ENCODE measurements around the gene CPLX1.
A peak's percentile ranks its signal among the peaks of the same experiment; 100 is the strongest.
"Not testable (repeated sequence)": the region's sequence is repeated elsewhere in the genome, so short reads cannot be mapped to it uniquely, and the experiment has no call there.

Gene CPLX1

GRCh38 chr4:763922-764321, 62.0 kb downstream of the CPLX1 start:
- no peak for TF ChIP-seq CTBP1 (IDR thresholded peaks at IDR 0.05; ENCODE audit: borderline replicate concordance)
- no peak for DNase-seq (ENCODE audit: extremely low spot score)
- ChIA-PET CTCF (no interaction called here), POLR2A (no interaction called here)

GRCh38 chr4:763191-763810, 62.6 kb downstream of the CPLX1 start:
- TF ChIP-seq SUZ12 (IDR thresholded peaks at IDR 0.05) (no peak), NFRKB (IDR thresholded peaks at IDR 0.05) (no peak), ARNT (IDR thresholded peaks at IDR 0.05) (no peak), HDGF (IDR thresholded peaks at IDR 0.05; ENCODE audit: borderline replicate concordance) (no peak), FOXA1 (IDR thresholded peaks at IDR 0.05) (no peak), TARDBP (IDR thresholded peaks at IDR 0.05) (no peak), CTBP1 (IDR thresholded peaks at IDR 0.05; ENCODE audit: borderline replicate concordance) (no peak), LEF1 (IDR thresholded peaks at IDR 0.05; ENCODE audit: borderline replicate concordance) (no peak), FOXK2 (IDR thresholded peaks at IDR 0.05) (no peak), PKNOX1 (IDR thresholded peaks at IDR 0.05) (no peak), FOXM1 (IDR thresholded peaks at IDR 0.05; ENCODE audit: borderline replicate concordance) (no peak), BHLHE40 (IDR thresholded peaks at IDR 0.05; ENCODE audit: borderline replicate concordance) (no peak), ZNF384 (IDR thresholded peaks at IDR 0.05) (no peak)
- no peak for DNase-seq (ENCODE audit: extremely low spot score)
- ChIA-PET POLR2A (no interaction called here), CTCF (no interaction called here)

- ChIA-PET CTCF (no interaction called here), POLR2A (no interaction called here)
- no peak for TF ChIP-seq TARDBP (IDR thresholded peaks at IDR 0.05)
- no peak for TF ChIP-seq ELF4 (IDR thresholded peaks at IDR 0.05)
- TF ChIP-seq PKNOX1 (IDR thresholded peaks at IDR 0.05): peak; percentile 76
- DNase-seq (ENCODE audit: extremely low spot score): peak; percentile 56
These were observed 63.4 kb downstream of the CPLX1 start for GRCh38 chr4:762211-763190.

- ChIA-PET CTCF (no interaction called here), POLR2A (no interaction called here)
- DNase-seq (ENCODE audit: extremely low spot score): no peak
- TF ChIP-seq SUZ12 (IDR thresholded peaks at IDR 0.05) (no peak), HDGF (IDR thresholded peaks at IDR 0.05; ENCODE audit: borderline replicate concordance) (no peak), FOXM1 (IDR thresholded peaks at IDR 0.05; ENCODE audit: borderline replicate concordance) (no peak), CTBP1 (IDR thresholded peaks at IDR 0.05; ENCODE audit: borderline replicate concordance) (no peak), TARDBP (IDR thresholded peaks at IDR 0.05) (no peak), BHLHE40 (IDR thresholded peaks at IDR 0.05; ENCODE audit: borderline replicate concordance) (no peak), L3MBTL2 (conservative IDR thresholded peaks at IDR 0.05) (no peak), PKNOX1 (IDR thresholded peaks at IDR 0.05) (no peak), NFRKB (IDR thresholded peaks at IDR 0.05) (no peak), FOXA1 (IDR thresholded peaks at IDR 0.05) (no peak), ELF4 (IDR thresholded peaks at IDR 0.05) (no peak), FOXK2 (IDR thresholded peaks at IDR 0.05) (no peak), LEF1 (IDR thresholded peaks at IDR 0.05; ENCODE audit: borderline replicate concordance) (no peak), ARNT (IDR thresholded peaks at IDR 0.05) (no peak), SP1 (IDR thresholded peaks at IDR 0.05) (no peak), ZNF384 (IDR thresholded peaks at IDR 0.05) (no peak)
These were observed 64.2 kb downstream of the CPLX1 start for GRCh38 chr4:761739-762138.

- ChIA-PET POLR2A (no interaction called here), CTCF (no interaction called here)
- TF ChIP-seq BHLHE40 (IDR thresholded peaks at IDR 0.05; ENCODE audit: borderline replicate concordance) (no peak), ELF4 (IDR thresholded peaks at IDR 0.05) (no peak), TARDBP (IDR thresholded peaks at IDR 0.05) (no peak), SUZ12 (IDR thresholded peaks at IDR 0.05) (no peak), ZNF384 (IDR thresholded peaks at IDR 0.05) (no peak), L3MBTL2 (conservative IDR thresholded peaks at IDR 0.05) (no peak), ARNT (IDR thresholded peaks at IDR 0.05) (no peak)
- no peak for DNase-seq (ENCODE audit: extremely low spot score)
These were observed 64.8 kb downstream of the CPLX1 start for GRCh38 chr4:761086-761485.

GRCh38 chr4:760616-761015, 65.3 kb downstream of the CPLX1 start:
- POLR2A ChIA-PET: no interaction called here
- CTCF ChIA-PET: no interaction called here
- no peak for DNase-seq (ENCODE audit: extremely low spot score)
- TF ChIP-seq ARNT (IDR thresholded peaks at IDR 0.05): no peak
- TF ChIP-seq ELF4 (IDR thresholded peaks at IDR 0.05): no peak
- TF ChIP-seq TARDBP (IDR thresholded peaks at IDR 0.05): no peak
- TF ChIP-seq LEF1 (IDR thresholded peaks at IDR 0.05; ENCODE audit: borderline replicate concordance): no peak
- TF ChIP-seq SUZ12 (IDR thresholded peaks at IDR 0.05): no peak
- TF ChIP-seq HDGF (IDR thresholded peaks at IDR 0.05; ENCODE audit: borderline replicate concordance): no peak
- TF ChIP-seq BHLHE40 (IDR thresholded peaks at IDR 0.05; ENCODE audit: borderline replicate concordance): no peak
- no peak for TF ChIP-seq FOXA1 (IDR thresholded peaks at IDR 0.05)
- TF ChIP-seq CTBP1 (IDR thresholded peaks at IDR 0.05; ENCODE audit: borderline replicate concordance): no peak
- no peak for TF ChIP-seq L3MBTL2 (conservative IDR thresholded peaks at IDR 0.05)
- no peak for TF ChIP-seq NFRKB (IDR thresholded peaks at IDR 0.05)
- no peak for TF ChIP-seq SP1 (IDR thresholded peaks at IDR 0.05)
- TF ChIP-seq PKNOX1 (IDR thresholded peaks at IDR 0.05): no peak
- no peak for TF ChIP-seq ZNF384 (IDR thresholded peaks at IDR 0.05)

GRCh38 chr4:759810-760209, 66.1 kb downstream of the CPLX1 start:
- DNase-seq (ENCODE audit: extremely low spot score); POLR2A ChIA-PET; CTCF ChIA-PET: not testable (repeated sequence)

Measured in HEK293T (cell line).